ENCODE results near the gene STK24.

The STK24 gene

GRCh38 chr13:98535501-98536354, 41.2 kb downstream of the STK24 start:
- DNase-seq (ENCODE audit: low read depth in 2 of 3, low spot score in 1 of 3), result no peak

- no peak for DNase-seq (ENCODE audit: low read depth in 2 of 3, low spot score in 1 of 3)
These were observed 42.1 kb downstream of the STK24 start for GRCh38 chr13:98534821-98535220.

GRCh38 chr13:98533912-98534311, 43.0 kb downstream of the STK24 start:
- no peak for DNase-seq (ENCODE audit: low read depth in 2 of 3, low spot score in 1 of 3)

GRCh38 chr13:98532254-98532653, 44.7 kb downstream of the STK24 start:
- DNase-seq (ENCODE audit: low read depth in 2 of 3, low spot score in 1 of 3), result no peak

- no peak for DNase-seq (ENCODE audit: low read depth in 2 of 3, low spot score in 1 of 3)
These were observed 46.7 kb downstream of the STK24 start for GRCh38 chr13:98530217-98530616.

GRCh38 chr13:98529171-98529570, 47.7 kb downstream of the STK24 start:
- no peak for DNase-seq (ENCODE audit: low read depth in 2 of 3, low spot score in 1 of 3)

- no peak for DNase-seq (ENCODE audit: low read depth in 2 of 3, low spot score in 1 of 3)
These were observed 48.2 kb downstream of the STK24 start for GRCh38 chr13:98528663-98529064.

GRCh38 chr13:98527526-98527925, 49.4 kb downstream of the STK24 start:
- no peak for DNase-seq (ENCODE audit: low read depth in 2 of 3, low spot score in 1 of 3)

- DNase-seq (ENCODE audit: low read depth in 2 of 3, low spot score in 1 of 3), result no peak
These were observed 50.8 kb downstream of the STK24 start for GRCh38 chr13:98526182-98526512.

GRCh38 chr13:98525456-98526181, 51.3 kb downstream of the STK24 start:
- DNase-seq (ENCODE audit: low read depth in 2 of 3, low spot score in 1 of 3), result no peak

GRCh38 chr13:98524793-98525192, 52.1 kb downstream of the STK24 start:
- DNase-seq (ENCODE audit: low read depth in 2 of 3, low spot score in 1 of 3), result no peak

GRCh38 chr13:98524391-98524790, 52.5 kb downstream of the STK24 start:
- no peak for DNase-seq (ENCODE audit: low read depth in 2 of 3, low spot score in 1 of 3)

GRCh38 chr13:98523455-98524102, 53.3 kb downstream of the STK24 start:
- DNase-seq (ENCODE audit: low read depth in 2 of 3, low spot score in 1 of 3), result no peak

GRCh38 chr13:98522371-98522770, 54.5 kb downstream of the STK24 start:
- no peak for DNase-seq (ENCODE audit: low read depth in 2 of 3, low spot score in 1 of 3)

GRCh38 chr13:98521461-98522247, 55.3 kb downstream of the STK24 start:
- no peak for DNase-seq (ENCODE audit: low read depth in 2 of 3, low spot score in 1 of 3)

- DNase-seq (ENCODE audit: low read depth in 2 of 3, low spot score in 1 of 3), result no peak
These were observed 56.0 kb downstream of the STK24 start for GRCh38 chr13:98520674-98521449.

GRCh38 chr13:98519976-98520375, 56.9 kb downstream of the STK24 start:
- DNase-seq (ENCODE audit: low read depth in 2 of 3, low spot score in 1 of 3), result no peak

GRCh38 chr13:98517576-98518310, 59.2 kb downstream of the STK24 start:
- DNase-seq (ENCODE audit: low read depth in 2 of 3, low spot score in 1 of 3), result peak in 1 of 3 donors; percentile 37

GRCh38 chr13:98515818-98516465, 61.0 kb downstream of the STK24 start:
- DNase-seq (ENCODE audit: low read depth in 2 of 3, low spot score in 1 of 3), result no peak

All from stimulated activated CD4-positive, alpha-beta T cell treated with anti-CD3 and anti-CD28 coated beads, Interleukin-12 subunit alpha, Interleukin-12 subunit beta, amount 100 ng/mL, for 48 hours (primary cell).